ENCODE data around the gene SLC25A15. TPM values are rescaled to one million over a fixed set of nuclear protein-coding genes. Genes with fewer than 3 reads are reported as not detected.
"Not testable (repeated sequence)": the region's sequence is repeated elsewhere in the genome, so short reads cannot be mapped to it uniquely, and the experiment has no call there.

Gene SLC25A15
- total and polyA plus RNA-seq, 8 donors: 6.3 to 18.3 (median 15.3) TPM

GRCh38 chr13:40780822-40781401, 8.5 kb upstream of the SLC25A15 start:
- Histone ChIP-seq H3K36me3 (no peaks in the 10 kb centered on the region), H3K4me3 (no peak overlapping the region), H3K9me3 (no peaks in the 10 kb centered on the region), H3K4me1 (peaks cover 8 to 18% of the 10 kb centered on the region in 2 donors), H3K27ac (no peak overlapping the region), H3K27me3 (no peaks in the 10 kb centered on the region)
- no peak for TF ChIP-seq CTCF (IDR thresholded peaks at IDR 0.05)
- ATAC-seq: no peak
- intact Hi-C loops (cut with DNase I): no loop called here
- no peak for DNase-seq

GRCh38 chr13:40781717-40782116, 7.7 kb upstream of the SLC25A15 start:
- no peak for TF ChIP-seq CTCF (IDR thresholded peaks at IDR 0.05)
- no peaks in the 10 kb centered on the region for H3K9me3 ChIP-seq
- H3K4me1 ChIP-seq: peaks cover 8 to 12% of the 10 kb centered on the region in 2 donors
- no peak overlapping the region for H3K4me3 ChIP-seq
- H3K27me3 ChIP-seq: no peaks in the 10 kb centered on the region
- no peak overlapping the region for H3K27ac ChIP-seq
- intact Hi-C loops (cut with DNase I): no loop called here
- DNase-seq: no peak
- ATAC-seq: no peak
- H3K36me3 ChIP-seq: no peaks in the 10 kb centered on the region

GRCh38 chr13:40782971-40783370, 6.4 kb upstream of the SLC25A15 start:
- H3K36me3 ChIP-seq; H3K9me3 ChIP-seq; H3K4me3 ChIP-seq; H3K27ac ChIP-seq; DNase-seq; H3K27me3 ChIP-seq; ATAC-seq; intact Hi-C loops (cut with DNase I); H3K4me1 ChIP-seq: not testable (repeated sequence)

- no peak overlapping the region for H3K27ac ChIP-seq
- no peak overlapping the region for H3K4me3 ChIP-seq
- H3K36me3 ChIP-seq: no peaks in the 10 kb centered on the region
- no peaks in the 10 kb centered on the region for H3K9me3 ChIP-seq
- H3K27me3 ChIP-seq: no peaks in the 10 kb centered on the region
- intact Hi-C loops (cut with DNase I): no loop called here
- ATAC-seq: no peak
- DNase-seq: no peak
- no peak for TF ChIP-seq CTCF (IDR thresholded peaks at IDR 0.05)
- H3K4me1 ChIP-seq: no peaks in the 10 kb centered on the region
Observed at GRCh38 chr13:40784540-40784939, 4.9 kb upstream of the SLC25A15 start.

GRCh38 chr13:40786568-40786996, 2.8 kb upstream of the SLC25A15 start:
- H3K4me1 ChIP-seq: peaks cover 0 to 6% of the 10 kb centered on the region in 2 donors
- TF ChIP-seq CTCF (IDR thresholded peaks at IDR 0.05): no peak
- intact Hi-C loops (cut with DNase I): no loop called here
- no peaks in the 10 kb centered on the region for H3K36me3 ChIP-seq
- no peak for DNase-seq
- no peak overlapping the region for H3K4me3 ChIP-seq
- no peak for ATAC-seq
- no peaks in the 10 kb centered on the region for H3K9me3 ChIP-seq
- H3K27ac ChIP-seq: no peak overlapping the region
- no peaks in the 10 kb centered on the region for H3K27me3 ChIP-seq

- Histone ChIP-seq H3K4me1 (peaks cover 0 to 6% of the 10 kb centered on the region in 2 donors), H3K4me3 (no peak overlapping the region), H3K9me3 (no peaks in the 10 kb centered on the region), H3K27me3 (no peaks in the 10 kb centered on the region), H3K36me3 (no peaks in the 10 kb centered on the region), H3K27ac (no peak overlapping the region)
- no peak for DNase-seq
- no peak for TF ChIP-seq CTCF (IDR thresholded peaks at IDR 0.05)
- ATAC-seq: no peak
- intact Hi-C loops (cut with DNase I): no loop called here
Observed at GRCh38 chr13:40787062-40787461, 2.3 kb upstream of the SLC25A15 start.

GRCh38 chr13:40788540-40789274, 704 bp upstream of the SLC25A15 start:
- DNase-seq; intact Hi-C loops (cut with DNase I): not testable (repeated sequence)
- ATAC-seq: peak; percentile 4

More at GRCh38 chr13:40788540-40789274, 704 bp upstream of the SLC25A15 start:
- H3K36me3 ChIP-seq, H3K27me3 ChIP-seq, H3K9me3 ChIP-seq, H3K4me1 ChIP-seq: not testable (repeated sequence)
- H3K4me3 ChIP-seq: peak overlapping the region; percentile 63 to 64
- peak overlapping the region; percentile 83 to 84 for H3K27ac ChIP-seq

All from left lung (tissue), 10 donors.